ENCODE results near the gene SLC6A13. TPM values are rescaled to one million over a fixed set of nuclear protein-coding genes. Genes with fewer than 3 reads are reported as not detected.

SLC6A13 gene
- total and polyA plus RNA-seq, 2 of the 13 experiments (the other 11 are each of a cell fraction or from before 2014, with no cell fraction given): 0.05 to 0.15 TPM

GRCh38 chr12:210277-211141 lies 52.1 kb downstream of the SLC6A13 start (continued):
- TF ChIP-seq, protein P1, sequence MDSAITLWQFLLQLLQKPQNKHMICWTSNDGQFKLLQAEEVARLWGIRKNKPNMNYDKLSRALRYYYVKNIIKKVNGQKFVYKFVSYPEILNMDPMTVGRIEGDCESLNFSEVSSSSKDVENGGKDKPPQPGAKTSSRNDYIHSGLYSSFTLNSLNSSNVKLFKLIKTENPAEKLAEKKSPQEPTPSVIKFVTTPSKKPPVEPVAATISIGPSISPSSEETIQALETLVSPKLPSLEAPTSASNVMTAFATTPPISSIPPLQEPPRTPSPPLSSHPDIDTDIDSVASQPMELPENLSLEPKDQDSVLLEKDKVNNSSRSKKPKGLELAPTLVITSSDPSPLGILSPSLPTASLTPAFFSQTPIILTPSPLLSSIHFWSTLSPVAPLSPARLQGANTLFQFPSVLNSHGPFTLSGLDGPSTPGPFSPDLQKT (CRISPR knock-in tag; IDR thresholded peaks at IDR 0.05; ENCODE audit: borderline replicate concordance): no peak
- peak; percentile 38; the same call in 1 of the 2 replicates for TF ChIP-seq TRAFD1 (CRISPR knock-in tag; IDR thresholded peaks at IDR 0.05; ENCODE audit: borderline replicate concordance)
- TF ChIP-seq DMAP1 (CRISPR knock-in tag; IDR thresholded peaks at IDR 0.05): peak; percentile 66
- TF ChIP-seq SETDB1 (CRISPR knock-in tag; IDR thresholded peaks at IDR 0.05; ENCODE audit: borderline replicate concordance): no peak
- TF ChIP-seq ZNF446 (CRISPR knock-in tag; IDR thresholded peaks at IDR 0.05): no peak
- peak; percentile 99 for TF ChIP-seq PAXIP1 (CRISPR knock-in tag; conservative IDR thresholded peaks at IDR 0.05)
- 0 out of 2 replicates have a peak, but pooled peaks have one; percentile 79 for TF ChIP-seq ZNF451 (CRISPR knock-in tag; IDR thresholded peaks at IDR 0.05)
- 0 out of 2 replicates have a peak, but pooled peaks have one; percentile 55 for TF ChIP-seq ZZZ3 (CRISPR knock-in tag; IDR thresholded peaks at IDR 0.05; ENCODE audit: borderline replicate concordance)
- TF ChIP-seq ZNF530 (CRISPR knock-in tag; IDR thresholded peaks at IDR 0.05; ENCODE audit: low read depth): no peak
- TF ChIP-seq GABPA (IDR thresholded peaks at IDR 0.05; ENCODE audit: low read depth, low read length): no peak
- peak; percentile 42; the same call in 1 of the 2 replicates for TF ChIP-seq GABPA (CRISPR knock-in tag; IDR thresholded peaks at IDR 0.05; ENCODE audit: low read depth)
- TF ChIP-seq ZNF136 (CRISPR knock-in tag; IDR thresholded peaks at IDR 0.05; ENCODE audit: low read depth): peak; percentile 95
- peak; percentile 84; the same call in 1 of the 2 replicates for TF ChIP-seq ZNF766 (CRISPR knock-in tag; IDR thresholded peaks at IDR 0.05; ENCODE audit: borderline replicate concordance)
- TF ChIP-seq ZSCAN30 (CRISPR knock-in tag; IDR thresholded peaks at IDR 0.05): no peak
- TF ChIP-seq ZNF616 (CRISPR knock-in tag; IDR thresholded peaks at IDR 0.05; ENCODE audit: low read depth): 0 out of 2 replicates have a peak, but pooled peaks have one; percentile 49
- no peak for TF ChIP-seq NFE2L1 (CRISPR knock-in tag; IDR thresholded peaks at IDR 0.05; ENCODE audit: borderline replicate concordance)
- no peak for TF ChIP-seq ZNF883 (CRISPR knock-in tag; IDR thresholded peaks at IDR 0.05; ENCODE audit: not compliant biosample characterization)
- TF ChIP-seq TFDP1 (CRISPR knock-in tag; IDR thresholded peaks at IDR 0.05; ENCODE audit: borderline replicate concordance): peak; percentile 43; the same call in 1 of the 2 replicates
- no peak for TF ChIP-seq CC2D1A (CRISPR knock-in tag; IDR thresholded peaks at IDR 0.05)
- no peak for TF ChIP-seq TRIM22 (IDR thresholded peaks at IDR 0.05)
